Measurements from ENCODE around the gene ASB18. TPM values are rescaled to one million over a fixed set of nuclear protein-coding genes. Genes with fewer than 3 reads are reported as not detected.
"Not testable (repeated sequence)": the region's sequence is repeated elsewhere in the genome, so short reads cannot be mapped to it uniquely, and the experiment has no call there.

The ASB18 gene
- total RNA-seq, 1 experiment from 2014 or later, result 0.46 TPM

DNA sequence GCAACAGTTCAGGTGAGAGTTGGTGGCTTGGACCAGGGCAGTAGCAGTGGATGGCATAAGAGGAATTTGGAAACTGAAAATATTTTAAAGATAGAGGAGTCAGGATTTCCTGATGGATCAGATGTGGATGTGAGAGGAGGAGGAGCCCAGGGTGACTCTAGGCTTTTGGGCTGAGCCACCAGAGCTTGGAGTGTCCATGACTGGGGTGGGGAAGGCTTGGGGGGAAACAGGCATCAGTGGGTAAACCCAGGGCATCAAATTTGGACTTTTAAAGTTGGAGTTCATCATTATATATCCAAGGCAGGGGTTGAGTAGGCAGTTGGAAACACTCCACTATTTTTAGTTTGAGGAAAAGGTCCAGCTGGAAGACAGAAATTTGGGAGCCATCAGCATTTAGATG, 27.3 kb upstream of the ASB18 start:
- Histone ChIP-seq H3K9me2 (ENCODE audit: insufficient read depth) (no peaks in the 10 kb centered on the region), H2AFZ (no peak overlapping the region), H4K20me1 (ENCODE audit: insufficient read depth) (no peaks in the 10 kb centered on the region), H3K27ac (no peak overlapping the region), H3K4me3 (no peak overlapping the region), H3F3A (ENCODE audit: insufficient read depth, low read depth) (no peaks in the 10 kb centered on the region), H3K9me3 (ENCODE audit: insufficient read depth, low read depth) (no peaks in the 10 kb centered on the region), H3K27me3 (ENCODE audit: insufficient read depth, low read depth) (peaks cover 62% of the 10 kb centered on the region), H3K79me2 (ENCODE audit: low read depth) (no peaks in the 10 kb centered on the region), H3K4me1 (replicated peaks; ENCODE audit: insufficient read depth) (peaks cover 5% of the 10 kb centered on the region), H3K4me2 (no peak overlapping the region), H3K36me3 (ENCODE audit: low read depth) (no peaks in the 10 kb centered on the region)
- intact Hi-C loops (cut with micrococcal nuclease; ENCODE audit: unreplicated experiment), result no loop called here
- ChIA-PET CTCF (no interaction called here), POLR2A (ENCODE audit: unreplicated experiment) (no interaction called here)
- TF ChIP-seq EZH2 (IDR thresholded peaks at IDR 0.05; ENCODE audit: low read depth), result no peak
- TF ChIP-seq CTCF (conservative IDR thresholded peaks at IDR 0.05), result no peak
- no peak for DNase-seq
- no TSS peak for BruUV-seq (replicated peaks)

DNA sequence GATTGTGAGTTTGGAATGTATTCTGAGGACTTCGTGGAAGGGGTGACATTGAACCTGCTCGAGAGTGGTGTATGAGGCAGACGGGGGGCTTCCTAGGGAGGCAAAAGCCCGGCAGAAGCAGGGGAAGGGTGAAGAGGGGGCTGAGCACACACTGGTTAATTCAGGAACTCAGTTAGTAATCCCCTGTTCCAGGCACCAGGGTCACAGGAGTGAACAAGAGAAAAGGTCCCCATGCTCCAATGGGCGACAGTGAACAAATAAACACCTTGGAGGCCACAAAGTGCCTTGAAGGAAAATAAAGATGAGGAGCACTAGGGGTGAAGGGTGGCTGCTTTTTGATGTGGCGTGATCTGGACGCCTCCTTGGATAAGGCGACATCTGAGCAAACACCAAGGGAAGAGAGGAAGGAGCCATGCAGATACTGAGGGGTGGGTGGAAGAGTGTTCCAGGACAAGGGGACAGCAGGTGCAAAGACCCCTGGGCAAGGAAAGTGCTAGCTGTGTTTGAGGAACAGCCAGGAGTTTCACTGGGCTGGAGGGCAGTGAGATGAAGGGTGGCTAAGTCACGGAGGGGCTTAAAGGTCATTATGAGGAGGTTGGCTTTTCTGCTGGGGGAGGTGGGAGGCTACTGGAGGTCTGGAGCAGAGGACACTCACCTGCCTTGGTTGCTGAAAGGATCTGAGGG, 26.7 kb upstream of the ASB18 start:
- H3K27me3 ChIP-seq (ENCODE audit: insufficient read depth, low read depth), result peaks cover 56% of the 10 kb centered on the region
- H3K4me1 ChIP-seq (replicated peaks; ENCODE audit: insufficient read depth), result peaks cover 5% of the 10 kb centered on the region
- H3K36me3 ChIP-seq (ENCODE audit: low read depth), result no peaks in the 10 kb centered on the region
- intact Hi-C loops (cut with micrococcal nuclease; ENCODE audit: unreplicated experiment), result no loop called here
- H3K4me2 ChIP-seq, result no peak overlapping the region
- no peaks in the 10 kb centered on the region for H3K9me3 ChIP-seq (ENCODE audit: insufficient read depth, low read depth)
- ChIA-PET POLR2A (ENCODE audit: unreplicated experiment) (no interaction called here), CTCF (no interaction called here)
- H3K4me3 ChIP-seq, result no peak overlapping the region
- DNase-seq, result no peak
- H3K9me2 ChIP-seq (ENCODE audit: insufficient read depth), result no peaks in the 10 kb centered on the region
- no peak for TF ChIP-seq CTCF (conservative IDR thresholded peaks at IDR 0.05)
- no peak for TF ChIP-seq EZH2 (IDR thresholded peaks at IDR 0.05; ENCODE audit: low read depth)
- H3K27ac ChIP-seq, result no peak overlapping the region
- H3F3A ChIP-seq (ENCODE audit: insufficient read depth, low read depth), result no peaks in the 10 kb centered on the region
- H3K79me2 ChIP-seq (ENCODE audit: low read depth), result no peaks in the 10 kb centered on the region
- no peaks in the 10 kb centered on the region for H4K20me1 ChIP-seq (ENCODE audit: insufficient read depth)
- H2AFZ ChIP-seq, result no peak overlapping the region
- BruUV-seq (replicated peaks), result no TSS peak

- DNase-seq, result no peak
- no TSS peak for BruUV-seq (replicated peaks)
- peaks cover 49% of the 10 kb centered on the region for H3K27me3 ChIP-seq (ENCODE audit: insufficient read depth, low read depth)
- ChIA-PET CTCF (no interaction called here), POLR2A (ENCODE audit: unreplicated experiment) (no interaction called here)
- no peak overlapping the region for H3K4me3 ChIP-seq
- no peaks in the 10 kb centered on the region for H3K36me3 ChIP-seq (ENCODE audit: low read depth)
- no peaks in the 10 kb centered on the region for H4K20me1 ChIP-seq (ENCODE audit: insufficient read depth)
- H3K4me1 ChIP-seq (replicated peaks; ENCODE audit: insufficient read depth), result peaks cover 5% of the 10 kb centered on the region
- TF ChIP-seq CTCF (conservative IDR thresholded peaks at IDR 0.05) (no peak), EZH2 (IDR thresholded peaks at IDR 0.05; ENCODE audit: low read depth) (no peak)
- no peak overlapping the region for H2AFZ ChIP-seq
- no peak overlapping the region for H3K27ac ChIP-seq
- H3K9me2 ChIP-seq (ENCODE audit: insufficient read depth), result no peaks in the 10 kb centered on the region
- H3K9me3 ChIP-seq (ENCODE audit: insufficient read depth, low read depth), result no peaks in the 10 kb centered on the region
- intact Hi-C loops (cut with micrococcal nuclease; ENCODE audit: unreplicated experiment), result no loop called here
- no peaks in the 10 kb centered on the region for H3K79me2 ChIP-seq (ENCODE audit: low read depth)
- no peaks in the 10 kb centered on the region for H3F3A ChIP-seq (ENCODE audit: insufficient read depth, low read depth)
- no peak overlapping the region for H3K4me2 ChIP-seq
These were observed 25.7 kb upstream of the ASB18 start for GRCh38 chr2:236289766-236290462.

- H3K4me3 ChIP-seq; H3K4me2 ChIP-seq; BruUV-seq (replicated peaks); H4K20me1 ChIP-seq (ENCODE audit: insufficient read depth); H3K4me1 ChIP-seq (replicated peaks; ENCODE audit: insufficient read depth); H3K9me2 ChIP-seq (ENCODE audit: insufficient read depth); H2AFZ ChIP-seq; CTCF ChIA-PET; intact Hi-C loops (cut with micrococcal nuclease; ENCODE audit: unreplicated experiment); H3K36me3 ChIP-seq (ENCODE audit: low read depth); H3F3A ChIP-seq (ENCODE audit: insufficient read depth, low read depth); POLR2A ChIA-PET (ENCODE audit: unreplicated experiment); DNase-seq; H3K27ac ChIP-seq; H3K9me3 ChIP-seq (ENCODE audit: insufficient read depth, low read depth); H3K79me2 ChIP-seq (ENCODE audit: low read depth): not testable (repeated sequence)
- peaks cover 41% of the 10 kb centered on the region for H3K27me3 ChIP-seq (ENCODE audit: insufficient read depth, low read depth)
These were observed 24.2 kb upstream of the ASB18 start for GRCh38 chr2:236288373-236288772.
